ENCODE results near the gene PRM1. TPM values are rescaled to one million over a fixed set of nuclear protein-coding genes. Genes with fewer than 3 reads are reported as not detected.

The PRM1 gene
- total and polyA plus RNA-seq, 4 donors: not detected

DNA sequence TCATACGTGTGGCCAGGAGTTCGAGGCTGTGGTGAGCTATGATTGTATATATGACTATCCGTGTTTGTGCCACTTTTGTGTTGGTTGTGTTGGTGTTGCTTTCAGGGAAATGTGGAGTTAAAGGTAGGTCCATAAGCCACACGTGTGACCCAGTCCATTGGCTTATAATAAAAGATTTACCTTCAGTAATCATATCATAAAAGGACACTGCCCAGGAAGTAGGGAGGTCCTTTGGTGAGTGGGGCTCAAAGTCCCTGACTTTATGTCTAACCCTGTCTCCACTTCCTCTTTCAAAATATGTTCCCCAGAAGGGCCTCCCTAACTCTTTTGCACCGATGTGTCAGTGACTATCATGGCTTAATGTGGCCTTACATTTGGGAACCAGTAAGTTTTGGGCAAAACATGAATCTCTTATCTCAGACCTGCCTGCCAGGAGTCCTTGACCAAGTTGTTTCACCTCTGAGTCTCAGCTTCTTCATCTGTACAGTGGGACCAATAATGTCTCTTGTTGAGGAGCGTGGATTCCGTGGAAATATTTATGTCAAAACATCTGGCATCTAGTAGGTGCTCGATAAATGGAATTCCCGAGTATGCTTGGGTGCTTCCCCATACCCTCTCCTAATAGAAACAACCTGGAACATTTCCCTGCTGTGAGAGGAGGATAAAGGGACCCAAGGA is 16.8 kb downstream of the PRM1 start:
- Histone ChIP-seq H3K27me3 (ENCODE audit: control insufficient read depth in 3 of 3, insufficient read depth in 3 of 3, low read length in 2 of 3) (no peaks in the 10 kb centered on the region), H3K4me3 (no peak overlapping the region), H3K36me3 (ENCODE audit: control insufficient read depth in 4 of 4, insufficient read depth in 4 of 4, low read length in 4 of 4) (no peaks in the 10 kb centered on the region), H3K27ac (ENCODE audit: low read depth in 1 of 2, low read length in 1 of 2) (no peak overlapping the region), H3K9ac (ENCODE audit: insufficient read depth in 1 of 2, low read length in 2 of 2) (no peak overlapping the region), H3K4me1 (ENCODE audit: control insufficient read depth in 5 of 5, insufficient read depth in 5 of 5, low read length in 5 of 5) (peaks cover 0 to 8% (median under 1%) of the 10 kb centered on the region in 5 donors), H3K9me3 (ENCODE audit: control insufficient read depth in 4 of 4, insufficient read depth in 3 of 4, low read length in 3 of 4) (no peaks in the 10 kb centered on the region)
- ATAC-seq (ENCODE audit: insufficient read depth, low FRiP score) (no peak), DNase-seq (no peak)
- TF ChIP-seq, protein P1, sequence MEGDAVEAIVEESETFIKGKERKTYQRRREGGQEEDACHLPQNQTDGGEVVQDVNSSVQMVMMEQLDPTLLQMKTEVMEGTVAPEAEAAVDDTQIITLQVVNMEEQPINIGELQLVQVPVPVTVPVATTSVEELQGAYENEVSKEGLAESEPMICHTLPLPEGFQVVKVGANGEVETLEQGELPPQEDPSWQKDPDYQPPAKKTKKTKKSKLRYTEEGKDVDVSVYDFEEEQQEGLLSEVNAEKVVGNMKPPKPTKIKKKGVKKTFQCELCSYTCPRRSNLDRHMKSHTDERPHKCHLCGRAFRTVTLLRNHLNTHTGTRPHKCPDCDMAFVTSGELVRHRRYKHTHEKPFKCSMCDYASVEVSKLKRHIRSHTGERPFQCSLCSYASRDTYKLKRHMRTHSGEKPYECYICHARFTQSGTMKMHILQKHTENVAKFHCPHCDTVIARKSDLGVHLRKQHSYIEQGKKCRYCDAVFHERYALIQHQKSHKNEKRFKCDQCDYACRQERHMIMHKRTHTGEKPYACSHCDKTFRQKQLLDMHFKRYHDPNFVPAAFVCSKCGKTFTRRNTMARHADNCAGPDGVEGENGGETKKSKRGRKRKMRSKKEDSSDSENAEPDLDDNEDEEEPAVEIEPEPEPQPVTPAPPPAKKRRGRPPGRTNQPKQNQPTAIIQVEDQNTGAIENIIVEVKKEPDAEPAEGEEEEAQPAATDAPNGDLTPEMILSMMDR (IDR thresholded peaks at IDR 0.05; ENCODE audit: control extremely low read depth, extremely low read depth): no peak
- 76% methylated on average over 9 of the region's 9 CpGs for WGBS, 2 donors

DNA sequence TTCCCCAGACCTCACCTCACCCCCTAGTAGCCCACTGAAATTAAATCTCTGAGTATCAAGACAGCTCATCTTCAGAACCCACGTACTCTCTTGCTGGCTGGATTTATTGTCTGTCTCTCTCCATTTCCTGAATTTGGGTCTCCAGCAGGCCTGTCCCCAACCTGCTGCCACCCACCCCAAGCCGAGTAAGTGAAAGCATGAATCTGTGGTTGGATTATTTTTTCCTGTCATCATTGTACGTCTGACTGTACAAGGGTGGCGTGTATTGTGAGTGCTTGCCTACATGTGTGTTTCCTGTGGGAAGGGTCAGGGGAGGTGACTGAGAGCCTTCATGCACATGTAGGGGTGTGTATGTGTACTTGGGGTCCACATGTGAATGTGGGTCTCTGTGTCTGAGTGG is 17.4 kb downstream of the PRM1 start:
- peaks cover 0 to 8% (median 6%) of the 10 kb centered on the region in 5 donors for H3K4me1 ChIP-seq (ENCODE audit: control insufficient read depth in 5 of 5, insufficient read depth in 5 of 5, low read length in 5 of 5)
- WGBS, 2 donors: 30 to 50% methylated on average over 4 of the region's 4 CpGs
- H3K36me3 ChIP-seq (ENCODE audit: control insufficient read depth in 4 of 4, insufficient read depth in 4 of 4, low read length in 4 of 4): no peaks in the 10 kb centered on the region
- H3K27me3 ChIP-seq (ENCODE audit: control insufficient read depth in 3 of 3, insufficient read depth in 3 of 3, low read length in 2 of 3): no peaks in the 10 kb centered on the region
- H3K27ac ChIP-seq (ENCODE audit: low read depth in 1 of 2, low read length in 1 of 2): no peak overlapping the region
- ATAC-seq (ENCODE audit: insufficient read depth, low FRiP score): no peak
- no peak overlapping the region for H3K9ac ChIP-seq (ENCODE audit: insufficient read depth in 1 of 2, low read length in 2 of 2)
- no peak overlapping the region for H3K4me3 ChIP-seq
- DNase-seq: no peak
- TF ChIP-seq, protein P1 (IDR thresholded peaks at IDR 0.05; ENCODE audit: control extremely low read depth, extremely low read depth): no peak
- no peaks in the 10 kb centered on the region for H3K9me3 ChIP-seq (ENCODE audit: control insufficient read depth in 4 of 4, insufficient read depth in 3 of 4, low read length in 3 of 4)

DNA sequence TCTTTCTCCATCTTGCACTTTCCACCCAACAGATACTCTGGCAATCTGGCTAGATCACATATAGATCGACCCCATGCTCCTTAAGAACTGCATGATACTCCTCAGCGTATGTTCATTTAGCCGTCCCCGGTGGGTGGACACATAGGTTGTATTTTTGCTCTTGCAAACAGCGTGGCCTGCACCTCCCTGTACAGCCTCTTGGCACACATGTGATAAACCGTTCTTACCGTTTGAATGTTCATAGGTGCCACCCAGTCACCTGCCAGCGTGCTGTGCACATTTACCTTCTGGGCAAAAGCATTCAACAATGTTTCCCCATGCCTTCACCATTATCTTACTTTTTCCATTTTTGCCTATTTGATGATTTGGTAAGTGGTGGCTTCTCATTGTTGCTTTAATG is 18.2 kb downstream of the PRM1 start:
- TF ChIP-seq, protein P1 (IDR thresholded peaks at IDR 0.05; ENCODE audit: control extremely low read depth, extremely low read depth): no peak
- Histone ChIP-seq H3K9ac (ENCODE audit: insufficient read depth in 1 of 2, low read length in 2 of 2) (no peak overlapping the region), H3K4me3 (no peak overlapping the region), H3K36me3 (ENCODE audit: control insufficient read depth in 4 of 4, insufficient read depth in 4 of 4, low read length in 4 of 4) (no peaks in the 10 kb centered on the region), H3K9me3 (ENCODE audit: control insufficient read depth in 4 of 4, insufficient read depth in 3 of 4, low read length in 3 of 4) (no peaks in the 10 kb centered on the region), H3K27ac (ENCODE audit: low read depth in 1 of 2, low read length in 1 of 2) (no peak overlapping the region), H3K27me3 (ENCODE audit: control insufficient read depth in 3 of 3, insufficient read depth in 3 of 3, low read length in 2 of 3) (no peaks in the 10 kb centered on the region), H3K4me1 (ENCODE audit: control insufficient read depth in 5 of 5, insufficient read depth in 5 of 5, low read length in 5 of 5) (peaks cover 0 to 9% (median 6%) of the 10 kb centered on the region in 5 donors)
- 86 to 92% methylated on average over 8 of the region's 8 CpGs for WGBS, 2 donors
- DNase-seq (no peak), ATAC-seq (ENCODE audit: insufficient read depth, low FRiP score) (no peak)

DNA sequence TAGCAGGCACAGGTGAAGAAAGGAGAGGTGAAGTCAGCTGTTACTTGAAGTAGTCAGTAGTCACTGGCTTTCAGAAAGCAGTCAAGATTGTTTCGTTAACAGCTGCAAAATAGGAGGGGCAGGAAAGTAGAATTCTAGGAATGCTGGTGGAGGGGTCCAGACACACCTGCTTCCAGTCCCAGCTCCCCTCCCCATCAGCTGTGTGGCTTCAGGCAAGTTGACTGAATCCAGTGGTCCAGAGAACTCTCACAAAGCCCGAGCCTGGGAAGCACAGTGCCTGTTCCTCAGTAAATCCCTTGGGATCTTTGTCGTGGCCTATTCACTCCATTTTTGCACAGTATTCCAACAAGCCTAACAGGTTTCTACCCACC is 20.5 kb downstream of the PRM1 start:
- TF ChIP-seq, protein P1 (IDR thresholded peaks at IDR 0.05; ENCODE audit: control extremely low read depth, extremely low read depth): no peak
- H3K36me3 ChIP-seq (ENCODE audit: control insufficient read depth in 4 of 4, insufficient read depth in 4 of 4, low read length in 4 of 4): no peaks in the 10 kb centered on the region
- no peak for DNase-seq
- H3K27me3 ChIP-seq (ENCODE audit: control insufficient read depth in 3 of 3, insufficient read depth in 3 of 3, low read length in 2 of 3): no peaks in the 10 kb centered on the region
- H3K9me3 ChIP-seq (ENCODE audit: control insufficient read depth in 4 of 4, insufficient read depth in 3 of 4, low read length in 3 of 4): no peaks in the 10 kb centered on the region
- no peak overlapping the region for H3K27ac ChIP-seq (ENCODE audit: low read depth in 1 of 2, low read length in 1 of 2)
- peaks cover 0 to 19% (median 9%) of the 10 kb centered on the region in 5 donors for H3K4me1 ChIP-seq (ENCODE audit: control insufficient read depth in 5 of 5, insufficient read depth in 5 of 5, low read length in 5 of 5)
- H3K4me3 ChIP-seq: no peak overlapping the region
- WGBS, 2 donors: 79 to 87% methylated on average over 3 of the region's 3 CpGs
- no peak overlapping the region for H3K9ac ChIP-seq (ENCODE audit: insufficient read depth in 1 of 2, low read length in 2 of 2)
- no peak for ATAC-seq (ENCODE audit: insufficient read depth, low FRiP score)

All from lung (tissue), 12 donors.